ENCODE data around the gene NPBWR2.

- TF ChIP-seq REST (IDR thresholded peaks at IDR 0.05; ENCODE audit: insufficient read depth in 1 of 2, low read depth in 2 of 2, low read length in 1 of 2) (no peak), CTCF (IDR thresholded peaks at IDR 0.05) (no peak), POLR2AphosphoS5 (IDR thresholded peaks at IDR 0.05; ENCODE audit: low read depth, low read length) (no peak)
These were observed 39.5 kb downstream of the NPBWR2 start for GRCh38 chr20:64067733-64068307.
